ENCODE data around the gene NRG2. TPM values are rescaled to one million over a fixed set of nuclear protein-coding genes. Genes with fewer than 3 reads are reported as not detected.

Gene NRG2
- total RNA-seq, 2 experiments from 2014 or later: 0.08 to 0.17 TPM

- no peak for ATAC-seq (ENCODE audit: poor library complexity)
- no peak overlapping the region for H3K4me3 ChIP-seq (ENCODE audit: low read length)
- no peaks in the 10 kb centered on the region for H3K36me3 Mint-ChIP-seq (ENCODE audit: low read depth)
- H3K4me1 ChIP-seq (ENCODE audit: insufficient read depth, low read length): no peaks in the 10 kb centered on the region
- POLR2A ChIA-PET: no interaction called here
- CTCF ChIA-PET: no interaction called here
- no peak for TF ChIP-seq CTCF (IDR thresholded peaks at IDR 0.05)
- no peaks in the 10 kb centered on the region for H3K9me3 ChIP-seq (ENCODE audit: control insufficient read depth in 1 of 2, insufficient read depth in 1 of 2, low read length in 2 of 2)
- no peak overlapping the region for H3K27ac ChIP-seq (ENCODE audit: low read depth in 1 of 2, low read length in 2 of 2)
- intact Hi-C loops (cut with DNase I, micrococcal nuclease): no loop called here
- H3K27me3 Mint-ChIP-seq: peaks cover 62% of the 10 kb centered on the region
- no peaks in the 10 kb centered on the region for H3K4me1 Mint-ChIP-seq (ENCODE audit: low read depth)
- peaks cover 14 to 21% of the 10 kb centered on the region in 2 experiments for H3K27me3 ChIP-seq (ENCODE audit: control insufficient read depth in 1 of 2, insufficient read depth in 2 of 2, low read length in 2 of 2)
- H3K4me3 Mint-ChIP-seq: no peak overlapping the region
- DNase-seq: no peak
- H3K36me3 ChIP-seq (ENCODE audit: insufficient read depth, low read length): no peaks in the 10 kb centered on the region
- no peak overlapping the region for H3K27ac Mint-ChIP-seq
- H3K9me3 Mint-ChIP-seq: no peaks in the 10 kb centered on the region
Observed at GRCh38 chr5:140027807-140028206, 15.3 kb downstream of the NRG2 start.

- TF ChIP-seq CTCF (IDR thresholded peaks at IDR 0.05): no peak
- intact Hi-C loops (cut with DNase I, micrococcal nuclease): no loop called here
- Histone ChIP-seq H3K4me1 (ENCODE audit: insufficient read depth, low read length) (no peaks in the 10 kb centered on the region), H3K9me3 (ENCODE audit: control insufficient read depth in 1 of 2, insufficient read depth in 1 of 2, low read length in 2 of 2) (no peaks in the 10 kb centered on the region), H3K4me3 (ENCODE audit: low read length) (no peak overlapping the region), H3K27ac (ENCODE audit: low read depth in 1 of 2, low read length in 2 of 2) (no peak overlapping the region), H3K27me3 (ENCODE audit: control insufficient read depth in 1 of 2, insufficient read depth in 2 of 2, low read length in 2 of 2) (peaks cover 14% of the 10 kb centered on the region in 2 experiments), H3K36me3 (ENCODE audit: insufficient read depth, low read length) (no peaks in the 10 kb centered on the region)
- H3K4me1 Mint-ChIP-seq (ENCODE audit: low read depth): no peaks in the 10 kb centered on the region
- no peak overlapping the region for H3K4me3 Mint-ChIP-seq
- CTCF ChIA-PET: no interaction called here
- ATAC-seq (ENCODE audit: poor library complexity): no peak
- H3K36me3 Mint-ChIP-seq (ENCODE audit: low read depth): no peaks in the 10 kb centered on the region
- no peak overlapping the region for H3K27ac Mint-ChIP-seq
- POLR2A ChIA-PET: no interaction called here
- no peak for DNase-seq
- peaks cover 45% of the 10 kb centered on the region for H3K27me3 Mint-ChIP-seq
- no peaks in the 10 kb centered on the region for H3K9me3 Mint-ChIP-seq
Observed at GRCh38 chr5:140025736-140026135, 17.4 kb downstream of the NRG2 start.

- Mint-ChIP-seq H3K27me3 (peaks cover 37% of the 10 kb centered on the region), H3K27ac (no peak overlapping the region), H3K9me3 (no peaks in the 10 kb centered on the region), H3K4me3 (no peak overlapping the region), H3K4me1 (ENCODE audit: low read depth) (no peaks in the 10 kb centered on the region), H3K36me3 (ENCODE audit: low read depth) (no peaks in the 10 kb centered on the region)
- ChIA-PET POLR2A (no interaction called here), CTCF (no interaction called here)
- no peak for DNase-seq
- no peak for TF ChIP-seq CTCF (IDR thresholded peaks at IDR 0.05)
- intact Hi-C loops (cut with DNase I, micrococcal nuclease): no loop called here
- Histone ChIP-seq H3K4me3 (ENCODE audit: low read length) (no peak overlapping the region), H3K4me1 (ENCODE audit: insufficient read depth, low read length) (no peaks in the 10 kb centered on the region), H3K27me3 (ENCODE audit: control insufficient read depth in 1 of 2, insufficient read depth in 2 of 2, low read length in 2 of 2) (peaks cover 14 to 20% of the 10 kb centered on the region in 2 experiments), H3K36me3 (ENCODE audit: insufficient read depth, low read length) (no peaks in the 10 kb centered on the region), H3K27ac (ENCODE audit: low read depth in 1 of 2, low read length in 2 of 2) (no peak overlapping the region), H3K9me3 (ENCODE audit: control insufficient read depth in 1 of 2, insufficient read depth in 1 of 2, low read length in 2 of 2) (no peaks in the 10 kb centered on the region)
- no peak for ATAC-seq (ENCODE audit: poor library complexity)
Observed at GRCh38 chr5:140024928-140025327, 18.2 kb downstream of the NRG2 start.
